ENCODE results near the gene FOXA2.

DNA sequence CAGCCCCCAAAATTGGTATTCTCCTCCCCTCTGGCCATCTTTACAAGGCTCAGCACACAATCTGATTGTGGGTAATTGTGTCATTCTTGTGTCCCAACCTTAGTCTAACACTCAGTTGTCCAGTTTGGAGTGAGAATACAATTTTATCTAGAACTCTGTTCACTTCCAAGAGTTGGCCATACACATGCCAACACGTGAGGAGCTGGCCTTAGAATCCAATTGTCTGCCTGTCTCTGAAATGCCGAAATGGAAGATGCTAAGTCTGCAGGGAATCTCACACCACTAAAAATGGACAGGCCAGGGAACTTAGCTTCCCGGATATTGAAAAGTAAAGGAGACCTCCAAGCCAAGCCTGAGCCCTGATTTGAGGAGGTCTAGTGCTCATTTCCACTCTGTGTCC is 12.3 kb downstream of the FOXA2 start:
- TF ChIP-seq CENPX (CRISPR knock-in tag; IDR thresholded peaks at IDR 0.05) (no peak), FOXA1 (IDR thresholded peaks at IDR 0.05) (no peak), FOXA1 (CRISPR knock-in tag; IDR thresholded peaks at IDR 0.05) (no peak), GABPB1 (CRISPR knock-in tag; IDR thresholded peaks at IDR 0.05) (no peak), ZNF10 (CRISPR knock-in tag; IDR thresholded peaks at IDR 0.05; ENCODE audit: borderline replicate concordance, low read depth) (no peak), POLR2A (IDR thresholded peaks at IDR 0.05; ENCODE audit: insufficient read depth in 1 of 2, low read depth in 2 of 2, low read length in 2 of 2) (no peak), ZNF646 (CRISPR knock-in tag; IDR thresholded peaks at IDR 0.05) (no peak)
